Coronary artery (tissue), 2 donors: Measurements from ENCODE around the gene OSBPL3.
"Not testable (repeated sequence)": the region's sequence is repeated elsewhere in the genome, so short reads cannot be mapped to it uniquely, and the experiment has no call there.

Experiments used
- DNase-seq: peaks from one replicate; pipeline ENCODE4 v3.0.0-alpha.2; 2017; ENCODE audit warnings: low spot score
- H3K27ac ChIP-seq, 2 donors: fragments of 200-600 bp; sonication (generic); one replicate each; pipeline ENCODE4 v1.5.1; 2016 to 2019
- H3K4me3 ChIP-seq: fragments of 200-600 bp; sonication (generic); 2 replicates; pipeline ENCODE4 v1.5.1; 2016; ENCODE audit warnings: mild to moderate bottlenecking, moderate library complexity
- TF ChIP-seq, protein P1 (sequence below): fragments of 200-600 bp; sonication (generic); IDR thresholded peaks from one replicate; pipeline ENCODE4 v1.5.1; 2019; ENCODE audit warnings: antibody characterized with exemption

OSBPL3 gene

DNA sequence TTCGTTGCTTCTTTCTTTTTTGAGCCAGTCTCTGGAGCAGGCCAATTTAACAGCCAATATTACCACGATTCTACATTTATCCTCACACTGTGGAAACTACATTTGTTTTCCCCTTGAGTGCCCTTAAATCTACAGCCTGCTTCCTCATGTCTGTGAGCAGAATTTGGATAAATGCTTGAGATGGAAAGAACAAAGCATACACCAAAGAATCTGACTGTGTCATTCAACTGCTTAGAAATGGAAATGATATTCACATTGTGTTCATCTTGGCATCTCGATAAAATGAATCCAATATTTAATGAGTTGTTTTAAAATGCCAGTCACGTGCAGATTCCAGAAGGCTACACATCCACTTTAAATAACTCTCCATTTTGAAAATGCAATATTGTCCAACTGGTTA lies 181.7 kb downstream of the OSBPL3 start:
- no peak for DNase-seq
- TF ChIP-seq, protein P1, sequence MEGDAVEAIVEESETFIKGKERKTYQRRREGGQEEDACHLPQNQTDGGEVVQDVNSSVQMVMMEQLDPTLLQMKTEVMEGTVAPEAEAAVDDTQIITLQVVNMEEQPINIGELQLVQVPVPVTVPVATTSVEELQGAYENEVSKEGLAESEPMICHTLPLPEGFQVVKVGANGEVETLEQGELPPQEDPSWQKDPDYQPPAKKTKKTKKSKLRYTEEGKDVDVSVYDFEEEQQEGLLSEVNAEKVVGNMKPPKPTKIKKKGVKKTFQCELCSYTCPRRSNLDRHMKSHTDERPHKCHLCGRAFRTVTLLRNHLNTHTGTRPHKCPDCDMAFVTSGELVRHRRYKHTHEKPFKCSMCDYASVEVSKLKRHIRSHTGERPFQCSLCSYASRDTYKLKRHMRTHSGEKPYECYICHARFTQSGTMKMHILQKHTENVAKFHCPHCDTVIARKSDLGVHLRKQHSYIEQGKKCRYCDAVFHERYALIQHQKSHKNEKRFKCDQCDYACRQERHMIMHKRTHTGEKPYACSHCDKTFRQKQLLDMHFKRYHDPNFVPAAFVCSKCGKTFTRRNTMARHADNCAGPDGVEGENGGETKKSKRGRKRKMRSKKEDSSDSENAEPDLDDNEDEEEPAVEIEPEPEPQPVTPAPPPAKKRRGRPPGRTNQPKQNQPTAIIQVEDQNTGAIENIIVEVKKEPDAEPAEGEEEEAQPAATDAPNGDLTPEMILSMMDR, result no peak
- H3K4me3 ChIP-seq, result no peak overlapping the region
- no peak overlapping the region for H3K27ac ChIP-seq

- no peak for DNase-seq
- TF ChIP-seq, protein P1, result no peak
- no peak overlapping the region for H3K4me3 ChIP-seq
- no peak overlapping the region for H3K27ac ChIP-seq
Measured at GRCh38 chr7:24797270-24797669, 182.7 kb downstream of the OSBPL3 start.

DNA sequence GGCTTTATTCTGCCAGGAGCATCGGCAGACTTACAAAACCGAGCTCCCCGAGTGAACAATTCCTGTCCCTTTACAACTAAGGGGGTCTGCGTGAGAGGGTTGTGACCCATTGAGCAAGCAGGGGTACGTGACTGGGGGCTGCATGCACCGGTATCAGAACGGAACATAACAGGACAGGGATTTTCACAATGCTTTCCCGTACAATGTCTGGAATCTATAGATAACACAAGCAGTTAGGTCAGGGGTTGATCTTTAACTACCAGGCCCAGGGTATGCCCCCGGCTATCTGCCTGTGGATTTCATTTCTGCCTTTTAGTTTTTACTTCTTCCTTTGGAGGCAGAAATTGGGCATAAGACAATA lies 184.6 kb downstream of the OSBPL3 start:
- DNase-seq, result no peak
- H3K4me3 ChIP-seq, result no peak overlapping the region
- no peak overlapping the region for H3K27ac ChIP-seq
- TF ChIP-seq, protein P1, result no peak

DNA sequence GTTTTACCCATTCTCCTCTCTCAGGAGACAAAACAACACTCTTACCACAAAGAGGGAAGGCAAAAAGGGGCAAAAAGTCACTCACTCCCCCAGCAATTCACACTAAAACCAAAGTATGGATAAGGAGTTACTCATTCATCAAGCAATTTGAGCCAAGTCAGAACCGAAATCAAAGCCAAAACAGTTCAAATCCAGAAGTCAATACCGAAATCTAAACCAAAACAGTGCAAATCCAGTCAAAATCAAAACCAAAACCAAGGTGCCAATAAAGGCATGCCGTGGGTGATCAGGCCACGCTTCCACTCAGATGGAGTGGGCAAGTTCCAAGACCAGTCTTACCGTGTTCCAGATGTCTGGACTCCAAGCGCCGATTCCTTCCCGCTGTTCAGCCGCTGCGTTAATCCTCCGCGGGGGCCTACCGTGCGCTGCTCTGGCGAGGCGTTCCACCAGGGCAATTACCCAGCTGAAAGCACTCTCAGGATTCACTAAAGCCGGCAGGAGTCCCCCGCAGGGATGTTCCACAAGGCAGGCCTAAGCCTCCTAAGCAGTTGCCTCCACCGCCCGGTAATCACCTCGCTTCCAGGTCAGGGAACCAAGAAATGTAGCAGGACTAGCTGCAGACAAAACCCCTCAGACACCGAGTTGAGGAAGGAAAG lies 185.1 kb downstream of the OSBPL3 start:
- not testable (repeated sequence) for H3K27ac ChIP-seq, DNase-seq, H3K4me3 ChIP-seq

GRCh38 chr7:24793982-24794648 lies 185.9 kb downstream of the OSBPL3 start:
- TF ChIP-seq, protein P1, result no peak
- no peak for DNase-seq
- Histone ChIP-seq H3K4me3 (no peak overlapping the region), H3K27ac (no peak overlapping the region)

DNA sequence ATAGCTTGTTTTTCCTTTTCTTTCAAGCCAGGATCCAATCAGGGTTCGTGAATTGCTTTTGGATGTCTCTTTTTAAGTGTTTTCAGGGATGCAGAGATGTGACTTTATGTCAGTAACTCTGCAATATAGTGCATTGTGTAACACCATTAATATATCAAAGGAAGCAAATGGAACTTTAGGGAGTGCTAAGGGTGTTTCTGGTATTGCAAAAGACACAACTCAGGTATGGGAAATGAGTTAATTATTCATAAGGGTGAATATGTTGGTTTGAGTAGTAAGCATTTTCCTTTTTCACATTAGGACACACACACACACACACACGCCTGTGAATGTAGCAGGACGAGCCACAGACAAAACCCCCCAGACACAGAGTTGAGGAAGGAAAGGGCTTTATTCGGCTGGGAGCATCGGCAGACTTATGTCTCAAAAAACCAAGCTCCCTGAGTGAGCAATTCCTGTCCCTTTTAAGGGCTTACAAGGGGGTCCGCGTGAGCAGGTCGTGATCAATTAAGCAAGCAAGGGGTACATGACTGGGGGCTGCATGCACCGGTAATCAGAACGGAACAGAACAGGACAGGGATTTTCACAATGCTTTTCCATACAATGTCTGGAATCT lies 190.9 kb downstream of the OSBPL3 start:
- Histone ChIP-seq H3K27ac (no peak overlapping the region), H3K4me3 (no peak overlapping the region)
- no peak for DNase-seq
- TF ChIP-seq, protein P1, result no peak

DNA sequence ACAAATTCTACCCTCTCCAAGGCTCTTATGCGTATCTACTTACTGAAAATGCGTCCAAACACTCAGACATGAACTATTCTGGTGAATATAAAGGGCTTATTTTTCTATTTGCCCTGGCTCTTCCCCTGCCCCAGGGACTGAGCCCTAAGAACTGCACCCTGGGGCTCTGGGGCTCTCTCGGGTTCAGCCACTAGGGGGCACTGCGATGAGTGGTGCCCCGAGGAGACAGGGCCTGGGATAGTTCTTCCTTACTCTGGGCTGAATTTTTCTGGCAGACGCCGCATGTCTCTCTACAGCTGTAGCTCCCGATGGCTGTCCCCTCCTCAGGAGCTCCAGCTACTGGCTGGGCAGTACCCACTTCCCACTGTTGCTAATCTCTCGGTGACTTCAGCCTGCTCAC lies 191.9 kb downstream of the OSBPL3 start:
- TF ChIP-seq, protein P1, result no peak
- DNase-seq, result no peak
- H3K27ac ChIP-seq, result no peak overlapping the region
- no peak overlapping the region for H3K4me3 ChIP-seq
